SK-MEL-5 (cell line): Measurements from ENCODE around the gene DCAF5. TPM values are rescaled to one million over a fixed set of nuclear protein-coding genes. Genes with fewer than 3 reads are reported as not detected.

ENCODE experiments used
- DNase-seq: peaks from one replicate; pipeline ENCODE4 v3.0.0-alpha.2; 2016; ENCODE audit warnings: low read depth, low spot score
- in situ Hi-C: cut with HindIII; loops from 2 replicates; pipeline ENCODE4 v1.10.0; 2016; ENCODE audit warnings: low sequenced_read_pairs, high pct_unique_total_duplicates, low pct_unique_long_range_greater_than_20kb
- total RNA-seq: library from RNA; depleted of rRNA; stranded (reverse); fragments of >200 nt; shearing (Covaris generic); gene quantifications from 2 replicates; pipeline ENCODE4 v1.2.3, GENCODE V29; 2014

Gene DCAF5
- total RNA-seq, 1 experiment from 2014 or later: 13.6 TPM

DNA sequence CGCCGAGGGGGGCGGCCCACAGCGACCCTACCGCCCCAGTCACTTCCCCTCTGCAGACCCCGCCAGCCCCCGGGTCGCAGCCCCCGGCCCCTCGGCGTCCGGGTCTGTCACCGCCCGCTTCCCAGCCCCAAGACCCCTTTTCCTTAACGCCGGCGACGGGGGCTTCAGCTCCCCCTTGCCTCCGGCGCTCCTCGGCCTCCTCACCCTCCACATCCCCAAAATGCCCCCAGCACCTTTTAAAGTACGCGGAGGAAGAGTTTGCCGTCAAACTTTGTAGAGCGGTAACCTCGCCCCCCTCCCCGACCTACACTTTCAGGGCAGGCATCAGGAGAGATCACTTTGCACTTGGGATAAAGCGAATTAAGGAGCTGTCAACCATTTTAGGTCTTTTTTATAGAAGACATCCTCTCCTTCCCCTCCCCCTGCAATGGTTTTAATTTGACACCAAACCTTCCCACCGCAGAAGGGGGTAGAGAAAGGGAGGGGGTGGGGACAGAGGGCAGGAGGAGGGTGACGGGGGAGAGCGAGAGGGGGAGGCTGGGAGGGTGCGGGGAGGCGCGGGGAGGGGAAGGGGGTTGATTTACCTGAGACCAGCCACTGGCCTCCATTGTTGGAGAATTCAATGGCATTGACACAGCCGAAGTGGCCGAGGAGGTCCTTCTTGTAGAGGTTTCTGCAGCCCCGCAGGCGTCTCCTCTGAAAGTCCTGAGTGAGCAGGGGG, 578 bp downstream of the DCAF5 start:
- peak; percentile 35 for DNase-seq

DNA sequence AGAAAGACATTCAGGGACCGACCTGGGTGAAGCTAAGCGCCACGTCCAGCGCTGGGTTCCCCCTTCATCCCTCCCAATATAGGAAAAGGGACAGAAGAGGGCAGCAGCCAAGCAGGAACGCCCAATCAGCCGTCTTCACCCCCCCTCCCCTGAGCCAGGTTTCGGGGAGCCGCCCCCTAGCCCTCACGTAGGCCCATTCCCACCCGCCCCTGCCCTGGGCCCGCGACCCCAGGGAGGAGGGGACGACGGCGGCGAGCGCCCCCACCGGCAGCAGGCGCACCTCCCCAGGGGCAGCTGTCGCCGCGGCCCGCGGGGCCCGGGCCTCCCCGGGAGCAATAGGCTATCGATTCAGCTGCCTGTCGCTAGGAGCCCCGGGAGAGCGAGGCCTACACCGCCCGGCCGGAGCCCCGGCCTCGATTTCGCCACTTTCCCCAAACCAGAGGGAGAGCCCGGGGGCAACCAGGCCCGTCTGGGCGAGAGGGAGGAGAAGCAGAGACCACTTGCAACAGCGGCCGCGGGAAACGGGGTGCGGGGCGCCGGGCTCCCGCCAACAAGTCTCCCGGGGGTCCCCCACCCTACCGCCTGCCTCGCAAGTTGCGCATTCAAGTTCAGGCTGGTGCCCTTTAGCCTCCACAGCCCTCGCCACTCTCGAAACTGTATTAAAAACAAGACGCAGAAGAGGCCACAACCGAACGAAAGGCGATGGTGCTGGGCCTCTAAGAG, 1.3 kb downstream of the DCAF5 start:
- in situ Hi-C loops: no loop called here
- DNase-seq: peak; percentile 47

More for the DNA sequence above, 578 bp downstream of the DCAF5 start:
- in situ Hi-C loops: no loop called here

DNA sequence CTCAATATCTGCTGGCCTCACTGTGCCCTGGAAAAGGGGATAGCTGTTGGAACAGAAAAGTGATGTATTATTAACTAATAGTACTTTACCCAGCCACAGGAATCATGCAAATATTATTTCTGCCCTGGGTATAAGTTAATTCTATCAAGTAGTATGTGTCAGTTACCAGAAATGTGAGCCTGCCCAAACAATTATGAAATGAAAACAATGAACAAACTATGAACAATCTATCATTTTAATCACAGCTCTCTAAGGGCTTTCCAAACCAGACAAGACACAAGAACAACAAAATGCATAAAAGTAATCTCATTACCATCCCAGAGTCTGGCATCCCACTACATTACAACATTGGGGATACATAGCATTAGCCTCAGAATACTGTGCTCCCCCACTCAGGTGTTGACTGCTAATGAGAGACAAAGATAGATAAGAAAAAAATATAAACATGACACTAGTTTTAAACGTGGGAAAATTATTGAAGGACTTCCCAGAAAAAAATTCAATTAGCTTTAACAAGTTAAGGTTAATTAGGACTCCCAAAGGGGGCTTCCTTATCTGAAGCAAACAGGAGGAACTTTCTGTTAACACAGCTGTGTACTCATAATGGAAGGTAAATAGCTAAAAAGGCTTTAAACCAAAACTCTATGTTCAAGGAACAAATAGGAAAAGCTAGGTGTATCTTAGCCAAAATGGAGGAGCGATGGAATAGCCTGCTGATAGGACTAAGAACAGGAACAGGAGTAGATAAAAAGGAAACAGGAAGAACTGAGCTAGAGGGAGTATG, 3.3 kb downstream of the DCAF5 start:
- in situ Hi-C loops: no loop called here
- DNase-seq: no peak

DNA sequence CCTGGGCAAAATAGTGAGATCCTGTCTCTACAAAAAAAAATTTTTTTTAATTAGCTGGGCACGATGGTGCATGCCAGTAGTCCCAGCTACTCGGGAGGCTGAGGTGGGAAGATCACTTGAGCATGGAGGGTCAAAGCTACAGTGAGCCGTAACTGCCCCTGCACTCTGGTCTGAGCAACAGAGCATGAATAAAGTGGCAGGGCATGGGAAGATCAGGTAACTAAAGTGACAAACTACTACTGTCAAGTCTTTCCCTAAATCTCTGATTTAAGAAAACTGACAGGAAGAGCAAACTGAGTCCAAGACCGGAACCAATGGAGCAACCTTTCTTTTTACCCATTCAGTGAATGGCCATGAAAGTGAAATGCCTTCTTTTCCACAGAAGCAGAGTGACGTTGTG, 10.8 kb downstream of the DCAF5 start:
- in situ Hi-C loops: no loop called here
- no peak for DNase-seq

DNA sequence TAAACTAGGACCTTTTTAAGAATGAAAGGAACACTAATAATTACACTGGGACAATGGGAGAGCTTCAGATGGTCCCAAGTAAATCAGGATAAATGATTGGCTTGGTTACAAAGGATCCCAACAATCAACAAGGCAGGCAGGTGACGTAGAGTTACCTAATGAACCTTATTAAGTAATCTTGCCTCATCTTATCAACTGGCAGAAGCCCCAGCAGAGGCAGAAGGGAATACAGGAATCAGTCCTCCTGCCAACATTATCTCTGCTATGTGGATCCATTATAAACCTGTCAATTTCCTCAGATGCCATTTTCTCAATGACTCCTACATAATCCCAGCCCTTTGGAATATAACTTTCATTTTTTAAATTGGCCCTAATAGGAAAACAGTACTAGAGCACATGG, 11.4 kb downstream of the DCAF5 start:
- in situ Hi-C loops: no loop called here
- DNase-seq: no peak

DNA sequence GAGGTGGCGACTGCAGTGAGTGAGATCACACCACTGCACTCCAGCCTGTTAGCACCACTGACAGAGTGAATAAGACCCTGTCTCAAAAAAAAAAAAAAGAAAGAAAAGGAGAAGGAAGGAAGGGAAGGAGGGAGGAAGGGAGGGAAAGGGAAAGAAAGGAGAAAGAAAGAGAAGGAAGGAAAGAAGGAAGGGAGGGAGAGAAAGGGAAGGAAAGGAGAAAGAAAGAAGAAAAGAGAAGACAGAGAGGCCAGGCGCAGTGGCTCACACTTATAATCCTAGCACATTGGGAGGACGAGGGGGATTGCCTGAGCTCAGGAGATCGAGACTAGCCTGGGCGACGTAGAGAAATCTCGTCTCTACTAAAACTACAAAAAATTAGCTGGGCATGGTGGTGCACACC, 13.2 kb downstream of the DCAF5 start:
- in situ Hi-C loops: no loop called here
- DNase-seq: no peak

DNA sequence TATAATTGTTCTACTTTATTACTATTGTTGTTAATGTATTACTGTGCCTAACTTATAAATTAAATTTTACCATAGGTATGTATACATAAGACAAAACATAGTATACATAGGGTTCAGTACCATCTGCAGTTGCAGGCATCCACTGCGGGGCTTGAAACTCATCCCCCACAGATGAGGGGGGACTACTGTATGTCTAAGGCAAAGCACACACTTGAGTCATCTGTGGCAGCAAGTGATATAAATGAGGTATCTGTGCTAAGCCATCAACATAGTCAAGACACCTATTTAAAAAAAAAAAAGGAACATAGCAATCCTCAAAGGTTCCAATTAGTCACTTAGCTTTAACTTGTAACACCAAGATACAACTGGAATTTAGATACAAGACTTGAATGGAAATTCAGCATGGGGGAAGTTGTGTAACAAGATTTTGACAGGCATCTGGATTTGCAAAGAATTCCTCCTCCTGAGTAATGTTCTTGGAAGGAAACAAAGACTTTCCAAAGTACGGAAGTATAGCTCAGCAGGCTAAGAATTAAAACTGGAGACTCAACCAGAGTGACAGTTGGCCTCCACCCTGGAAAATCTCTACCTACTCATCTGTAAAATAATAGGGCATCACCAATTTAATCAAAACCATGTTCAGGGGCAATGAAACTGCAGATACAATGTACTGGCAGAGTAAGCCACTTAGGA, 14.9 kb downstream of the DCAF5 start:
- no peak for DNase-seq
- in situ Hi-C loops: no loop called here

DNA sequence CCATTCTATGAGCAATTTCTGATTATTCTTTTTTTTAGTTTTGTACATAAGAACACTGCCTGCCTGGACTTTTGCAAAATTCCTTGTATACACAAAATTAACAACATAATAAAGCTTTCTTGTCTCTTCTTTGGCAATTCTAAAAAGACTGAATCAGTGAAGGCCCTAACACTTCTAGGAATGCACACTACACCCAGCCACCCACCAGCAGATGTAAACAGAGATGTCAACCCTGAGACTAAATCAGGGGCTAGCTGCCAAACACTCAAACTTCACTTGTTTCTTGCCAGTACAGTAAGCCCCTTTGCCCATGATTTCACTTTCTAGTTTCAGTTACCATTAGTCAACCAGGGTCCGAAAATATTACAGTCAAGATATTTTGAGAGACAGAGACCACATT, 15.5 kb downstream of the DCAF5 start:
- no peak for DNase-seq
- in situ Hi-C loops: no loop called here

DNA sequence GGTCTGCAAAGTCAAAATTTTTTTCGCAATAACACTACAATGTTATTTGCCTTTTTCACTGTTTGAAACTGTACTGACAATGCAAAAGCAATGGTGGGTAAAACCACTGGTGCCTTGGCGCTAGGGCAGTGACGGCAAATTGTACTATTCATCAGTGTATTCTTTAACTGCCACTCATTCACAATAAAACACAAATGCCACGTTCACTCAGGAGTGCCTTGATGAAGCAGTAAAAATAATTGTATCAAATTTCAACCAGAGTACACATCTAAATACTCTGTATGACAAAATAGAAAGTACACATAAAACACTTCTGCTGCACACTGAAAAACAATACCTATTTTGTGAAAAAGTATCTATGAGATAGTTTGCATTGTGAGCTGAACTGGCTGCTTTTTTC, 17.8 kb downstream of the DCAF5 start:
- DNase-seq: no peak
- in situ Hi-C loops: no loop called here

DNA sequence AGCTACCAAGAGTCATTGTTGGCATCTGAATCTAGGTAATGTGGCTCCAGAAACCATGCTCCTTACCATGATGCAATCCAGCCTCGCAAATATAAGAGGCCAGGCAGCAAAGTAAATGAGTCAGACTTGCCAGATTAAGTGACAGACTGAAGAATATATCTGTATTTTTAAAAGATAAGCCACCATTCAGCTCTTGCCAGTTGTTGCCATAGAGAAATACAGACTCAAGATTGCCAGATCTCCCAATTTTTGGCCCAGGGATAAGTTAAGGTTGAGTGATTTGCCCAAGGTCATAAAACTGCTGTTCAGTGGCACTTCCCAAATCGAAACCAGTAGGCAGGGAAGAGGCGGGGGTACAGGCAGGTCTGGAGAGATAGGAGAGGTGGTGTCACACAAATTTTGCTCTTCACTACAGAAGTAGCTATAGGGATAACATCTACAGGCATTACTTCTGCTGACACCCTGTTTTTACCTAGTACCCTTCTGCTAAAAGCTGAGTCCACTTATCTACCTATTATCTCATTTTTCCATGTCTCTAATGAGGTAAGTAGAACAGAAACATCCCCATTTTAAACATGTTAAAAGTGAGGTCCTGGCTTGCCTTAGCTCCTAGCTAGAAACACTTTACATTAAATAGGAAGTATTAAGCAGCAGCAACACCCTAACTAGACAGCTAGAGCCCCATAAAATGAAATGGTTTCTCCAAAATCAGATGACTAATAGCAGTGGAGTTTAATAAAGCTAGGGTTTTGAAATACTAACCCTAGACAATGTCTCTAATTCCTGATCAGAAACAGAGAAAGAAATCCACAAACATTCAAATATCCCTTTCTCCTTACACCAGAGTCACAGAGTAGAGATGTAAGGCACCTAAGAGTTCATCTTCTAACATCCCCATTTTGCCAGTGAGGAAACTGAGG, 19.5 kb downstream of the DCAF5 start:
- in situ Hi-C loops: no loop called here
- DNase-seq: no peak

DNA sequence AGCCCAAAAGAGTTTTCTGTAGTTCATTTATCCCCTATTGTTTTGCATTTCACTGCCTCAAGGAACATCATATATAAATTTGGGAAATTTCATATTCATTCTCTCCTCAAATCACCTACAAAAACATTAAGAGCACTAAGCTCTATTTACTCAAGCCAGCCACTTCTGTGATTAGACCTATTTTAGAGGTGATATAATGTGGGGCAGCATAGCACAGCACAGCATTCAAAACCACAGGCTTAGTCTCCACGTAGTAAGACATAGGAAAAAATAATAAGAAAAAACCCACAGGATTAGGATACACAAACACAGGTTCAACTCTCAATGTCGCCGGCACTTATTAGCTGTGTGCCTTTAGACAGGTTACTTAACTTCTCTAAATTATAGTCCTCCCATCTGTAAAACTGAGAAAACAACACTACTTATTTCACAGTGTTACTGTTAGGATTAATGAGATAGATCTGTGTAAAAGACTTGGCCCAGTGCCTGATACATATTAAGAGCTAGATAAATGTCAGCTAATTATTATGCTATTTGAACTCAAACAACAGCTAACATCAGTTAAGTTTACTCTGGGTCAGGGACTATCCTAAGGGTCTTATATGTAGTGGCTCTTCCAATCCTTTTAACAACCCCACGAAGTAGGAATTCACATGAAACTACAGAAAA, 20.3 kb downstream of the DCAF5 start:
- in situ Hi-C loops: no loop called here
- DNase-seq: no peak

DNA sequence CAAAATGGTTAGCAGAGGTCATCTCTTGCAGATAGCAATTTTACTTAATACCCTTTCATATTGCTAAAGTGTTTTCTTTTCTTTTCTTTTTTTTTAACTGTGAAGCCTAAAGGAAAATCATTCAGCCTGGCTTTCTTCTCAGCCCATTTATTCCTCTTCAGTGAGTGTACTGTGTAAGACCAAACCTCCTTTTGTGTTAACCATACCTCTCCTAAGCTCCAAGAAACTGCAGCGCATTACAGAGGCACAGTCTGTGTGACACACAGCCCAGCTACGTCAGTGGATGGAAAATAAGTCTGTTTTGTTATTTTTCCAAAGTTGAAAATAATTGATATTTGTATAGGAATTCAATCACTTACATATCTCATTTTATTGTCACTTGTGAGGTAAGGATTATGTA, 21.7 kb downstream of the DCAF5 start:
- DNase-seq: no peak
- in situ Hi-C loops: no loop called here

DNA sequence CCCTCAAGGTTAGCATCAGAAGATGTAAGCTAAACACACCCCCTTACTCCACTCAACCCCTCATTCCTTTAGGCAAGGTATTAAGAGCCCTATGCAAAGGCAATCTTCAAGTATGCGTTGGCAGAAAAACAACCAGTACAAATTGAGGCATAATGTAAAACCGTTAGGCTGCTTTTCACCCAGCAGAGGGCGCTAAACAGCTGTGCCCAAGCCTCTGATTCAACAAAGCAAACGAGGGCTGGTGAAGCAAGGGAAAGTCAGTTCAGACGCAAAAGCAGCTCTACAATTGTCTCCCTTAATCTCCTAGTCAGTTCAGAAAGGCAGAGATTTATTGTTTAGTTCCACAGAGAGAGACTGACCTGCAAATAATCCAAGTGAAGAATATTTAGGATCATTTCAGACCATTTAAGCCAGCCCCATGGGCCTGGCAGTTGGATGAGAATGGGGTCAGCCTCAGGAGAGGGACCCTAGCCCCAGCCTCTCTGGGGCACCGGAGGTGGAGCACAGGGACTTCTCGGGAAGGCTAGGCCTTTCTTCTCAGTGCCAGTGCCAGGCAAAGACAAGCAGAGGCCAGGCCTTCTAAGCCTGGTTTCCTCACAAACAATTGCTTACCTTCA, 23.5 kb downstream of the DCAF5 start:
- peak; percentile 83 for DNase-seq
- in situ Hi-C loops: no loop called here

DNA sequence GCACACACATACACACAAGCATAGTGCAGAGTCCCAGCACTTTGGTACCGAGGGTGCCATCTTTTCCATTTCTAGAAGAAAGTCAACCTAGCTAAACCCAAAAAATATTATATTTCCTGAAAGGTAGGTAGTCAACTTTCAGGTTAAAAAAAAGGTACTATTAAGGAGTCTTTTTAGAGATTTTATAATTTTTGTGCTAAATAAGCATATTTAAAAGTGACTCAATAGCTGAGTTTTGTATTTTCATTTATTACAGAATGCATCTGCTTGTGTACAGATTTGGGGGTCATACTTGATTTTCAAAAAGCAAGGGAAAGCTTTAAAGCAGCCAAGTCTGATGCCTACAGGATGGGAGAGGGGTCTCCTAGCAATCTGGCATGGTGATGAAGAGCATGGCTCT, 34.6 kb downstream of the DCAF5 start:
- no peak for DNase-seq
- in situ Hi-C loops: no loop called here

DNA sequence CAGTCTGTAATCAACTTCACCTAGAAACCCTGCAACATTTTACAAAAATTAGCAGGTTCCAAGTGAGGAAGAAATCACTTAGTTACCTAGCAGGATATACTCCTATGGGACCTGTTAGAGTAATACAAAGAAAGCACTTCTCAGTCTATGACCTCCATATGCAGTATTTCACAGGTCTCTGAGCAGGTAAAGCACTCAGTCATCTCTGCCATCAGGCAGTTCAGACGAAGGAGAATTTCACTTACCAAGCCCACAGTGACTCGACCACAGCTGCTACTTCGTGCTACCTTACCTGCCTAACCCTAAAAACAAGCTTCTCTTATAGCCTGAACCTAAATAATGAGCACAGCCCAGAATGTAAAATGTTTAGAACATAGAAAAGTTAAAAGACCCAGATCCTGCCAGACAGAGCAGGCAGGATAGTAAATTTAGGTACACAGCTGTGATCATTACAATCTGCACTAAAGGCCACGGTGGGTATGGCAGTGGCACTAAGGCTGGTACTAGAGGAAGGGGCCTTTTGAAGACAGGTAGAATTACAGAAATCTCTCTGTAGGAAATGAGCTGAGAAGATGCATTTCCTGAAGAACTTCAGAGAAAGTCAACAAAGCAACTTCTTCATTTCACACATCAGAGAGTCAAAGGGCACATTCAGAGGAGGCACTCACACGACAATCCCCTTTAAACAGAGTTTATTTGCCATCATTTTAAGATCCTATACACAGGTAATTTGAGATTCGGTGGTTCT, 35.7 kb downstream of the DCAF5 start:
- in situ Hi-C loops: no loop called here
- DNase-seq: no peak
